ENCODE results near the gene KCNJ12. TPM values are rescaled to one million over a fixed set of nuclear protein-coding genes. Genes with fewer than 3 reads are reported as not detected.

Gene KCNJ12
- total RNA-seq, 1 donor from 2014 or later: 3.1 TPM

Other genes starting within 250 kb of the KCNJ12 start
- gene DHRS7B, start 249.4 kb upstream of the KCNJ12 start, total RNA-seq: 13.8 TPM
- 12.1 TPM for gene TMEM11, start 162.2 kb upstream of the KCNJ12 start, total RNA-seq
- 3.6 TPM for gene NATD1, start 122.9 kb upstream of the KCNJ12 start, total RNA-seq
- 19.8 TPM for gene MAP2K3, start 91.6 kb upstream of the KCNJ12 start, total RNA-seq

Measured in skin of body (tissue), 1 donor.